Fibroblast of the aortic adventitia (primary cell): ENCODE measurements around the gene NKAPL. TPM values are rescaled to one million over a fixed set of nuclear protein-coding genes. Genes with fewer than 3 reads are reported as not detected.

Experiments used
- DNase-seq: peaks from one replicate; pipeline ENCODE4 v3.0.0-alpha.2; 2010; ENCODE audit warnings: low read depth
- H3K4me3 ChIP-seq: 2 replicates; pipeline ENCODE4 v1.5.1; 2011; ENCODE audit warnings: low read depth, mild to moderate bottlenecking, control low read depth, low read length, moderate library complexity
- CTCF ChIP-seq: IDR thresholded peaks from 2 replicates; pipeline ENCODE4 v1.5.1; 2011; ENCODE audit warnings: mild to moderate bottlenecking, low read length, control low read depth, inconsistent platforms; ENCODE audit not compliant: insufficient read depth
- total RNA-seq: library from RNA; depleted of rRNA; stranded (reverse); fragments of >200 nt; gene quantifications from 2 replicates; pipeline ENCODE4 v1.2.3, GENCODE V29; 2012; ENCODE audit warnings: low replicate concordance

Gene NKAPL
- 1.3 and 1.9 TPM in 2 replicates for total RNA-seq

DNA sequence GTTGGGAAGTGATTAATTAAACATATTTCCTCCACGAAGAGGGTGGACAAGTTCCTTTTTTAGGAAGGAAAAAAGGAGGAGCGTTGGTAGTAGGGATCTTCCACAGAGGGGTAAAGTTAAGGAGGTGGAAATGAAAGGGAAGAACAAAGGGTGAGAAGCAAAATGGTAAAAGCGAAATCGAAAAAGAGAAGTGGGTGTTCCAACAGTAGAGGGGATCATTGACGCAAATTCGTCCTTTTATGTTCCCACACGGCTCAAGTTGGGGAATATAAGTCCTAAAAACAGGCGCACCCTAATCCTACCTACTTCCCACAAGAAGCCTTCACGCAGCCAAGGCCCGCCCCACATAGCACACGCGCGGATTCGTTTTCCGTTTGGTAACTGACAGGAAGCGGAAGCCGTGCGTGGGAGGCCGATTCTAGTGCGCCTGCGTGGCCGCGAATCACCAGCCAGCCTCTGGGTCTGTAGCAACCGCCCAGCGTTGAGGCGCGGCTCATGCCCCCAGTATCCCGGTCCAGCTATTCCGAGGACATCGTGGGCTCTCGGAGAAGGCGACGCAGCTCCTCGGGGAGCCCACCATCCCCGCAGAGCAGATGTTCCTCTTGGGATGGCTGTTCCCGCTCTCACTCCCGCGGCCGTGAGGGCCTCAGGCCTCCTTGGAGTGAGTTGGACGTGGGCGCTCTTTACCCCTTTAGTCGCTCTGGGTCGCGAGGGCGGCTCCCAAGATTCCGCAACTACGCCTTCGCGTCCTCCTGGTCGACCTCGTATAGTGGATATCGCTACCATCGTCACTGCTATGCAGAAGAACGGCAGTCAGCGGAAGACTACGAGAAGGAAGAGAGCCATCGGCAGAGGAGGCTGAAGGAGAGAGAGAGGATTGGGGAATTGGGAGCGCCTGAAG lies at the start of gene NKAPL:
Gene NKAPL, plus strand, starts transcription at position 421 of the 901 bp plus-strand sequence. Its CDS starts 75 bp downstream, at position 496.
- peak; percentile 67 for DNase-seq
- H3K4me3 ChIP-seq: peak within 1 kb of the TSS; percentile 45
- no peak for TF ChIP-seq CTCF

DNA sequence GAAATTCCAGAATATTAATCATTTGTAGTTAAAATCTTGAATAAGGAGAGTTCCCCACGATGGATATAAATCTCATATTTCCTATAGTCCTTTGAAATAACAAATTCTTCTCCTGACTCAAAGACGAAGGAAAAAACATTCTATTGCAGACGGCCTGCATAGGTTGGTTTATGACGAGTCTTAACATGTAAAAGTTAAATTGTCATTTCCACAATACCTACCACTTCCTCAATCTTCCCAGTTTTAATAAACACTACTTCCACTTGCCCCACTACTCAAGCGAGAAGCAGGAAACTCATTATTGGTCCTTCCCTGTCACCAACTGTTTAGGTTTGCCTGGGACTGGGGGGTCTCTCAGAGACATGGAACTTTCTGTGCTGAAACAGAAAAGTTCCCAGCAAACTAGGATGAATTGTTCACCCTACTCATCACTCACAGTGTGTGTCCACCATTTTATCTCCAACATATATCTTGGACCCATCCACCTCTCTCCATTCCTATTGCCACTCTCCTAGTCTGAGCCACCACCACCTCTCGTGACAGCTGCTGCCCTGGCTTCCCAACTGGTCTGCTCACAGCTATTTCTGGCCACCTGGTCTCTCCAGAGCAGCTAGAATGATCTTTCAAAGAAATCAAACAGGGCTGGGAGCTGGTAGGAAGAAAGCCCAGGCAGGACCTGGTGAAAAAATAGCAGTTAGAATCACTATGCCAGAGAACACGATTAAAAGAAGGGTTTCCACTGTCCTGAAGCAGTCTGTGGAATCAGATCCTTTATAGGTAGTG lies 49.2 kb upstream of the NKAPL start:
- H3K4me3 ChIP-seq: no peak overlapping the region
- TF ChIP-seq CTCF: no peak
- DNase-seq: no peak

- no peak for TF ChIP-seq CTCF
- H3K4me3 ChIP-seq: peak overlapping the region; percentile 61
- DNase-seq: no peak
Measured at GRCh38 chr6:28211840-28212509, 47.1 kb upstream of the NKAPL start.

GRCh38 chr6:28212510-28213212 lies 46.4 kb upstream of the NKAPL start:
- peak; percentile 4 for TF ChIP-seq CTCF
- H3K4me3 ChIP-seq: peak overlapping the region; percentile 61
- peak; percentile 91 for DNase-seq

- no peak for TF ChIP-seq CTCF
- H3K4me3 ChIP-seq: peak overlapping the region; percentile 61
- no peak for DNase-seq
Measured at GRCh38 chr6:28213213-28213523, 45.9 kb upstream of the NKAPL start.

DNA sequence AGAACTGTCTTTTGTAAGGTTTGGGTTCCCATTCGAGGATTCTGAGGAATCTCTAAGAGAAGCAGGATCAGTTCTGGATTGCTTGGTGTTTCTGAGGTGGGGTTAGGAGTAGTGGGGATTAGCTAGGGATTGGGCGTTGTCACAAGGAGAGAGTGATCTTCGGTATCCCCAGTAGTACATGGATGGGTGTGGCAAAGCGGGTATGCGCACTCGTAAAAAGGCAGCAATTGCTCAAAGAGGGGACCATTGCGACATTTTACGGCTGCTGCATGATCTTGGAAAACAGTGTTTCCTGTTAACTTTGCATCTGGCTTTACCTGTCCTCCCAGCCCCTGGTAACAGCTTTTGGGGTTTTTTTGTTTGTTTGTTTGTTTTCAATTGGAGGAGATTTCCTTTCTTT lies 43.7 kb upstream of the NKAPL start:
- TF ChIP-seq CTCF: no peak
- no peak overlapping the region for H3K4me3 ChIP-seq
- no peak for DNase-seq
